HG03045 (cell line): Measurements from ENCODE around the gene PARD3B.

Source experiments
- ATAC-seq: cut with Tn5 transposase; IDR thresholded peaks from one replicate; pipeline ENCODE4 v1.9.1; 2021; ENCODE audit warnings: mild to moderate bottlenecking, moderate library complexity; ENCODE audit not compliant: unreplicated experiment

The PARD3B gene

DNA sequence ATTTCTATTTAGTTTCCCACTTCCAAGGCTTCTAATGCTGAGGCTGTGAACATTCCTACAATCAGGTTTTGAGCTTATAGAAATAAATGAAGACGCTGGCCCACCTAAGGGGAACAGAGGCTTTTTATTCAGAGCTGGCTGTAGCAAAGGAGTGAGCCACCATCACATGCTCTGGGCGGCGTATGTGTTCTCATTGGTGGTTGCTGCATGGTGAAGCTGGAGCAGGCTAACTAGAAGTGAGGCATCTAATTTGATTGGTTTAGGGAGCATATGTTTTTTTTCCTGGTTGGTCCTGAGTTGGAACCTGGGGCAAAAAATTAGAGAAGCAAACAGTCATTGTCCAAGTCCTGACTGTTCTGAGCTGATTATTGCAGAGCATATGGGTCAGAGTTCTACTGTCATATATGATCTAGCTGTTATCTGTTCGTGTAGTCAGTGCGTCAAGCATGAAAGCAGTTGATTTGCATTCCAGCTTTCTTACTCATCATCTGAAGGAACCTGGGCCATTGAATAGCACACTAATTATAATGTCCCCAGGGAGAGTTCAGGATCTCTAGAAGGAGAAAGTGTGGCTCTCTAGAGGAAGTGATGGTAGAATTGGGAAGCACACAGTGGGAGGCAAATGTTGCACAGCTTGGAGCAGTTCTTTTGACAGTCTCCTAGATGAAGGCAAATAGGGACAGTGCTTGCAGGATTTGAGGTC, 279.6 kb downstream of the PARD3B start:
- ATAC-seq = no peak

- no peak for ATAC-seq
Observed at GRCh38 chr2:204825681-204826080, 280.4 kb downstream of the PARD3B start.

DNA sequence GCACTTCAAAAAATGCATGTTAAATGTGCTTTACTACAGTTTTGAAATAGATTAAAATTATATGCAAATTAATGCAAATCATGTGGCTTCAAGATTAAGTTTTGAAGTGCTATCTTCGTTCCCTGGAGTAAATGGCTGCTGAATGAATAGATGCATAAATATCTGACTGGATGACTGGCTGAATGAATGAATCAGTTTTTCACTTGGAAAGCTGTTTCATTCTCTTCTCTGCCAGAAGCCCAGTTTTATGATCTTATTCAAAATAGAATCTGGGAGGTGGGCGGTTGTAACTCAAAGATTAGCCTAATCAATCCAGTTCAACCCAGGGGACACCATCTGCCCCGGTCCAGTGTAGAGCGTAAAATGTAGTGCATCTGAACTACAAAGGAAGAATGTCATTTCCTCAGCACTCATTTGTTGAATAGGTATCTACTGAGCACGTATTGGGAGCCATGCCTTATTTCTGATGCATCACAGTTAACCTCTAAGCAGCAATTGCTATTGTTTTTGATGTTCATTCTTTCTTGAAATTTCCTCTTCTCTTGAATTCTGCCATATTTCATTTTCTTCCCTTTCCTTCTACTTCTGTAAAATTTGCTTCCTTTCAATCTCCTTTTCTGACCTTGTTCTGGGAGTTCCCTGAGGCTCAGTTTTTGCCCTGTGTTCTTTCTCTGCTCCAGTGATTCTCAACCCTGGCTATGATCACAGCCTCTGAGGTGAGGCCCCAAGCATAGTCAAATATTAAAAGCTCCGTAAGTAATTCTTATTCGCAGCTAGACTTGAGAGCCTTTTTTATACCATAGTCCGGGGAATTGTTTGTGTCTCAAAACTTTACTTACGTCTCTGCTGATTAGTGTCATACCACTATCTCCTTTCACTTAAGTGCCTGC, 282.7 kb downstream of the PARD3B start:
- no peak for ATAC-seq

DNA sequence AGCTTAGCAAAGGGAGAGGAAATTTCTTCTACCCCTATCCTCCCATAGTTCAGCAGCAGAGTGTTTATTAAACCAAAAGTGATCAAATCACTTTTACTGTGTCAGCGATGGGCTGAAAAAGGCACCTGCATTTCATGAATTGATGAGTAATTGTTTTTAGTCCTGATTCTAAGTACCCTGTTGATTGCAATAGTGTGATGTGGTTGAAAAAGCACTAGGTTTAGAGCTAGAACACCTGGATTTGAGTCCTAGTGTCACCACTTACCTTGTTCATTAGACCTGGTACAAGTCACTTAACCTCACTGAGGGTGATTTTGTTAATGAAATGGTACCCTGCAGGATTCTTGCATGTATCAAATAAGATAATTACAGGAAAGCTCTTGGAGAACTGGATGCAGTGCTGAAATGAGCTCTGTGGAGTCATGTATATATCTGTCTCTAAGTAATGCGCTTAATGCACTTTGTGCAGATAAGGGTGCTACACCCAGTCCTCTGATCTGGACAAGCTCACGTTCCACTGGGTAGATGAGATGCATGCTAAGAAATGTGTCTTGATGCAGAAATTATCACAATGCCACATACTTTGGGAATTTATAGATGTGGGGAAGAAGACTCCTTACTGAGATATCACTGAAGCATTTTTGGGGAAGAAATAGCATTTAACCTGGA, 289.6 kb downstream of the PARD3B start:
- no peak for ATAC-seq

DNA sequence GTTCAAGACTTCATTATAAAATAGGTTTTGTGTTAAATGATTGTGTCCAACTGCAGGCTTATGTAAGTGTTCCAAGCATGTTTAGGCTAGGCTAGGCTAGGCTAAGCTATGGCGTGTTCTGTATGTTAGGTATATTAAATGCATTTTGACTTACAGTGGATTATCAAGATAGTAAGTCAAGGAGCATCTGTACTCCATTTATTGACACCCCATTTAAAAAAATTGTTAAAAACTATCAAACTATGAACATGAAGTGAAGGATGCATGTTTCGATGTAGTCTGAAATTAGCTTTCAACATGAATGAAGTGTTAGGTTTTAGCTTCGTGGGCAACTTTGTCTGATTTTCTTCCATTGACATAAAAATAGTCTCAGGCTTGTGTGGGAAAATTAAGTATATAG, 290.5 kb downstream of the PARD3B start:
- no peak for ATAC-seq

GRCh38 chr2:204840504-204840903, 295.2 kb downstream of the PARD3B start:
- ATAC-seq = no peak

GRCh38 chr2:204842068-204842467, 296.8 kb downstream of the PARD3B start:
- ATAC-seq = no peak

- ATAC-seq = no peak
Observed at GRCh38 chr2:204842661-204843485, 297.6 kb downstream of the PARD3B start.

- ATAC-seq = no peak
Observed at GRCh38 chr2:204846471-204846870, 301.2 kb downstream of the PARD3B start.

- no peak for ATAC-seq
Observed at GRCh38 chr2:204849892-204850291, 304.6 kb downstream of the PARD3B start.

GRCh38 chr2:204850581-204850980, 305.3 kb downstream of the PARD3B start:
- ATAC-seq = no peak

DNA sequence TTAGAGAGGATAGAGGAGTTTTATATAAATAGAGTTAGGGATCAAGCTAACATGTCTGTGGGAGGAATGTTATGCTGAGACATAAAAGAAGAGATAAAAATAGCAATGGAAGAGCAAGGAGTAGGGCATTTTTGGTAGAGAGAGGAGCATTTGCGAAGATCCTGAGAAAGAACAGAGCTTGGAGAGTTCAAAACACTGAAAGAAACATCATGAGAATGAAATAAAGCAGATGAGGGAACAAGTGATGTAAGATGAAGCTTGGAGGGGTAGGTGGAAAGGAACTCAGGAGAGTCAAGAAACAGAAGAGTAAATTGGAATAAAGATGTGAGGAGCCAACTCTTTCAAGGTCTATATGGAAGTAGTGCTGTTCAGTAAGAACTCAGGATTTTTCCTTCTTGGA, 308.6 kb downstream of the PARD3B start:
- no peak for ATAC-seq

DNA sequence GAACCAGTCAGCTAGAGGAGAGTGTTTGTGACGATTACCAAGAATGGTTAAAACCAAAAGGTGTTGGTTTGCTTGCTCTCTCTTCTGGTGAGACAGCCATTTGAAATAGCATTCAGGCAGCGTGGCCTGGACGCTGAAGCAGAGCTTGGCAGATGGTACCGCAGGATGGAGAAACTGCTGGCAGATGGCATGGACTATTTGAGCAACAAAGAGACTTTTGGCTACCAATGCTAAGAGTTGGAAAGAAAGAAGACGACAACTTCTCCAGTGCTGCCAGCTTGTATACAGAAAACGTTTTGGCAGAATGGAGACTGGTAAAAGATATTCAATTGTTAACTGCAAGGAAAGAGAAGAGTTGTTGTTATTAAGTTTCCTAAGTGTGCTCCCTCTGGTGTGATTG, 315.0 kb downstream of the PARD3B start:
- no peak for ATAC-seq

DNA sequence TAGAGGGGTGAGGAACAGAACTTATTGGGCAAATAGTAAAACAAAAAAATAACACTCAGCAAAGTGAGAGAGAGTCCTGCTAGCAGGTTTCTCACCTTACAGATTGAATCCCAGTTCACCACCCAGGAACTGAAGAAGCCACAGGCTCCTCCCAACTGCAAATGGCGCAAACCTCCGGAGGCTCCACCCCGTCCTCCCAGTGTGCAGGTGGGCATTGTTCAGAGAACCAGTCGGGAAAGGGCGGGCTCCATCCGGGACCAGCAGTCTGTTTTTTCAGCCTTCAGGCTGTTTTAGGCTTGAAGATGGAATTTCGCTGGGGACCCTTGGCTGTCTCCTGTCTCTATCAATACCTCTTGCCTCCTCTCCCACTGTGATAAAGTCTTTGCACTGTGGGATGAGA, 317.5 kb downstream of the PARD3B start:
- no peak for ATAC-seq

- no peak for ATAC-seq
Observed at GRCh38 chr2:204863336-204863735, 318.1 kb downstream of the PARD3B start.

DNA sequence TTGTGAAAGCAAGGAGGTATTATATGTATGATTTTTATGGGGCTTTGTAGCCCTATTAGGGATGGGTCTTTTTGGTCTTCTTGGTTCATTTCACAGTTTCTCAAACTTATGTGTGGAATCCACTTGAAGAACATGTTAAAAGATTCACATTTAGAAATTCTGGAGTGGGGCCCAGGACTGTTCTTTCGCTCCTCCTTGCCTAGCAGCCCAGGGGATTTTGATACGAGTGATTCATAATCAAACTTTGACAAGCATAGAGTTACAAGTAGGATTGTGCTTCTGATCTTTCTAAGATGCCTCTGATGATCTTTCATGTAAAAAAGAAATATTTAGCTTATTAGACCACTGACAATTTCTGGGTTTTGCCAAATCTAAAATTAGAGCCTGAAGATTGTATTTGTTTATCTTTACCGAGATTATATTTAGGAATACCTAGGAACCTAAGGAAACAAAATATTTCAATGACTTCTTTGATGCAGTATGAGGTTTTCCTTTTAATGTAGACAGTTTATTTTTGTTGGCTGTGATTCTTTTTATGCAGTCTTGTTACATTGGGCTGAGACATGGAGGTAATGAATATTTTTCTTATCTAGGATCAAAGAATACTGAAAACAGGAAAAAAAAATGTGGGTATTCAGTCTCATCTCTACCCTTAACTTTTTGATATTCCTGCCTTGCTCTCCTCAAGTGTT, 324.0 kb downstream of the PARD3B start:
- no peak for ATAC-seq

- ATAC-seq = no peak
Observed at GRCh38 chr2:204870053-204870452, 324.8 kb downstream of the PARD3B start.

- ATAC-seq = no peak
Observed at GRCh38 chr2:204871231-204871953, 326.1 kb downstream of the PARD3B start.

DNA sequence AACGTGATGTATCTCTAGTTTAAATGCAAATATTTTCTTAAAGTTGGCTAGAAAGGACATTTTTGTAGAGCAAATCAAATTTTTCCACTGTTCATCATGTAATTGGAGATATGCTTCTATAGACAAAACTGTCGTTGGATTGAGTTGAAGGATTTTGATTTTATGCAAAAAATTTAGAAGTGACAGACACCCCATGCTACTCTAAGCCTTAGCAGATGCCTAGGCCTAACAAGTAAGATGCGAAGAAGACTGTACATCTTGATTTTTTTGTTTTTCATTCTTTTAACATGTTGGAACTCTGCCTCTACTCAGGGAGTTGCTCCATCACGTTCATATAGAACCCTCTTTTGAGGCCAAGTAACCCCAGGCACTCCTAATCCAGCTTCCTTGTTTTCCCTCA, 331.0 kb downstream of the PARD3B start:
- ATAC-seq = no peak

- no peak for ATAC-seq
Observed at GRCh38 chr2:204877691-204878090, 332.4 kb downstream of the PARD3B start.
